ENCODE data around the gene RBPJL. TPM values are rescaled to one million over a fixed set of nuclear protein-coding genes. Genes with fewer than 3 reads are reported as not detected.

RBPJL gene
- total and polyA plus RNA-seq, 8 donors, result 2.2 to 10.4 (median 3.4) TPM; not detected in 4

- 90 to 94% (median 90%) methylated on average over 6 of the region's 6 CpGs for WGBS, 5 donors
- Histone ChIP-seq H3K36me3 (no peaks in the 10 kb centered on the region), H3K27ac (no peak overlapping the region), H3K4me3 (no peak overlapping the region), H3K27me3 (peaks cover 0 to 66% (median 10%) of the 10 kb centered on the region in 3 donors), H3K4me1 (no peaks in the 10 kb centered on the region), H3K9me3 (no peaks in the 10 kb centered on the region)
- no peak for TF ChIP-seq POLR2AphosphoS5 (IDR thresholded peaks at IDR 0.05)
- TF ChIP-seq EP300 (IDR thresholded peaks at IDR 0.05), result no peak
- TF ChIP-seq, protein P1, sequence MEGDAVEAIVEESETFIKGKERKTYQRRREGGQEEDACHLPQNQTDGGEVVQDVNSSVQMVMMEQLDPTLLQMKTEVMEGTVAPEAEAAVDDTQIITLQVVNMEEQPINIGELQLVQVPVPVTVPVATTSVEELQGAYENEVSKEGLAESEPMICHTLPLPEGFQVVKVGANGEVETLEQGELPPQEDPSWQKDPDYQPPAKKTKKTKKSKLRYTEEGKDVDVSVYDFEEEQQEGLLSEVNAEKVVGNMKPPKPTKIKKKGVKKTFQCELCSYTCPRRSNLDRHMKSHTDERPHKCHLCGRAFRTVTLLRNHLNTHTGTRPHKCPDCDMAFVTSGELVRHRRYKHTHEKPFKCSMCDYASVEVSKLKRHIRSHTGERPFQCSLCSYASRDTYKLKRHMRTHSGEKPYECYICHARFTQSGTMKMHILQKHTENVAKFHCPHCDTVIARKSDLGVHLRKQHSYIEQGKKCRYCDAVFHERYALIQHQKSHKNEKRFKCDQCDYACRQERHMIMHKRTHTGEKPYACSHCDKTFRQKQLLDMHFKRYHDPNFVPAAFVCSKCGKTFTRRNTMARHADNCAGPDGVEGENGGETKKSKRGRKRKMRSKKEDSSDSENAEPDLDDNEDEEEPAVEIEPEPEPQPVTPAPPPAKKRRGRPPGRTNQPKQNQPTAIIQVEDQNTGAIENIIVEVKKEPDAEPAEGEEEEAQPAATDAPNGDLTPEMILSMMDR (IDR thresholded peaks at IDR 0.05), result no peak
- no peak for TF ChIP-seq POLR2A (IDR thresholded peaks at IDR 0.05)
- intact Hi-C loops (cut with DNase I; ENCODE audit: low total_unique reads), result loop anchor here (10.0 kb wide), 1 partner anchor 285 kb away; no protein-coding TSS in a partner anchor
- no peak for DNase-seq
Observed at GRCh38 chr20:45299786-45300185, 6.9 kb upstream of the RBPJL start.

GRCh38 chr20:45300961-45301360, 5.7 kb upstream of the RBPJL start:
- peaks cover 0 to under 1% (median 0%) of the 10 kb centered on the region in 4 donors for H3K4me1 ChIP-seq
- DNase-seq, result peak in 1 of 2 donors; percentile 44
- WGBS, 5 donors, result 29 to 50% (median 40%) methylated on average over 3 to 4 of the region's 4 CpGs
- intact Hi-C loops (cut with DNase I; ENCODE audit: low total_unique reads), result no loop called here
- no peak overlapping the region for H3K27ac ChIP-seq
- H3K27me3 ChIP-seq, result peaks cover 0 to 66% (median 10%) of the 10 kb centered on the region in 3 donors
- no peaks in the 10 kb centered on the region for H3K9me3 ChIP-seq
- H3K36me3 ChIP-seq, result no peaks in the 10 kb centered on the region
- TF ChIP-seq, protein P1 (IDR thresholded peaks at IDR 0.05), result peak in 1 of 7 experiments; percentile 25
- no peak for TF ChIP-seq POLR2A (IDR thresholded peaks at IDR 0.05)
- H3K4me3 ChIP-seq, result no peak overlapping the region

DNA sequence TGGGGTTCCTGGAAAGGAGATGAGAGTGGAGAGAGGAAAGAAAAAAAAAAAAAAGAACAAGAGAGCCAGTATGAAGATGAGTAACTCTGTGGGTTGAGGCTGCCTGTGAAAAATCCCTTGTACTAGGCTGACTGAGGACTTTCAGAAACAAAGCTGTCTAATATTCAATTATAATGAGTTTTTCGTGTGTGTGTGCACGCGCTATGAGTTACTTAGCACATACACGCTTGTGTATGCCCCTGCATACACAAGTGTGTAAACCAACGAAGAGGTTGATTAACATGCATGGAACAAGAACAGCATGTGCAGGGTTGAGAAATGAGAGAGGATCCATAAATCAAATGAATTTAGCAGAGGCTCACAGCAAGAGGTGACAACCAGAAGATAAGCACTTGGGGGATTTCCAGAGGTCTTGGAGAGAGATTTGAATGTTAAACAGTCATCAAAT, 4.8 kb upstream of the RBPJL start:
- no peak for DNase-seq
- intact Hi-C loops (cut with DNase I; ENCODE audit: low total_unique reads), result no loop called here
- TF ChIP-seq, protein P1 (IDR thresholded peaks at IDR 0.05), result no peak
- TF ChIP-seq POLR2A (IDR thresholded peaks at IDR 0.05) (no peak), POLR2AphosphoS5 (IDR thresholded peaks at IDR 0.05) (no peak), EP300 (IDR thresholded peaks at IDR 0.05) (no peak)

DNA sequence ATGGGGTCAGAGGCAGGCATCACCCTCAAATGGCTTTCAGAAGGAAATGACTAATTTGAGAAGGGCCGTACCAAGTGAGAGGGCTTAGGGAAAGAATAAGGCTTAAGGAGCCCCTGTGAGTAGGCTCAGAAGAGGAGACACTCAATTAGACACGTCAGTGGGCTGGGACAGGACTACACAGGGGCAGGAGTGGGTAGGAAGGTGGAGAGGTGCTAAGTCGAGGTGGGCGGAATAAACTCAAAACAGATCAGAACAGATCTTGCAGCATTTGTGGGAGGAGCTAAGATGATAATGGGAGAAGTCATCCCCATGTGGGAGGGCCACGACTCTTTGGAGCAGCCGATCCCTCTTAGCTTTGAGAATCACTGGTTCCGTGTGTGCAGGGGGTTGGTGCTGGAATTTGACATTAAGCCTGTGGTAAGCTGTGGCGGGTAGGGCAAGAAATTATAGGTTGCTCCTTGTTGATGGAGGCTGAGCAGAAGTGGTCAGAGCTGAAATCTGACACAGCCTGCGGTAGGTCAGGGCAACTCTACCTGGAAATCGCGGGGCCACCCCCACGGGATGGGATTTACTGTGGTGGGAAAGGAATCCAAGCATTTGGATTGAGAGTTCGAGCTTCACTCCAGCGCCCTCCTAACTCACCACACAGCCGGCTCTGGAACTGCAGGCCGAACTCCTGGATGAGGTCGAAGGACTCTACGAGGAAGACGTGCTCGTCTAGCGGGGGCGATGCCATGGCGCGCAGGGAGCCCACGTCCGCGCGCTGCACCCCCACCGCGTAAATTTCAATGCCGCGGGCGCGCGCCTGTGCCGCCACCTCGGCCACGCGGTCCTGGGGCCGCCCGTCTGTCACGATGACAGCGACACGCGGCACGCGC, 2.8 kb upstream of the RBPJL start:
- Histone ChIP-seq H3K4me1 (peaks cover 5 to 16% (median 9%) of the 10 kb centered on the region in 4 donors), H3K9me3 (no peaks in the 10 kb centered on the region), H3K36me3 (no peaks in the 10 kb centered on the region), H3K27ac (no peak overlapping the region), H3K4me3 (no peak overlapping the region), H3K27me3 (peaks cover 0 to 71% (median 28%) of the 10 kb centered on the region in 3 donors)
- TF ChIP-seq EP300 (IDR thresholded peaks at IDR 0.05) (no peak), POLR2AphosphoS5 (IDR thresholded peaks at IDR 0.05) (no peak), POLR2A (IDR thresholded peaks at IDR 0.05) (no peak)
- TF ChIP-seq, protein P1 (IDR thresholded peaks at IDR 0.05), result no peak
- WGBS, 5 donors, result 35 to 64% (median 61%) methylated on average over 20 to 47 of the region's 47 CpGs
- no peak for DNase-seq
- intact Hi-C loops (cut with DNase I; ENCODE audit: low total_unique reads), result no loop called here

More for the DNA sequence above, 4.8 kb upstream of the RBPJL start:
- Histone ChIP-seq H3K9me3 (no peaks in the 10 kb centered on the region), H3K4me3 (no peak overlapping the region), H3K36me3 (no peaks in the 10 kb centered on the region), H3K27me3 (peaks cover 0 to 68% (median 18%) of the 10 kb centered on the region in 3 donors), H3K4me1 (peaks cover 5 to 8% (median 7%) of the 10 kb centered on the region in 4 donors), H3K27ac (no peak overlapping the region)
- 68 to 93% (median 76%) methylated on average over 5 of the region's 5 CpGs for WGBS, 5 donors

Data from stomach (tissue), 9 donors.